K562 (cell line): Measurements from ENCODE around the gene MGA. TPM values are rescaled to one million over a fixed set of nuclear protein-coding genes. Genes with fewer than 3 reads are reported as not detected.
A peak's percentile ranks its signal among the peaks of the same experiment; 100 is the strongest.

Experiments used
- MAZ ChIP-seq, 2 experiments: fragments of 450-650 bp in 1 of 2; sonication (generic) in 1 of 2; formaldehyde crosslinking; IDR thresholded peaks in 1 of 2; conservative IDR thresholded peaks in 1 of 2; 2 replicates each; pipeline versions ENCODE4 v1.4.0 to v1.5.0; 2020; ENCODE audit warnings: mild to moderate bottlenecking in 1 of 2, missing genetic modification reagents in 1 of 2
- MCM5 ChIP-seq: fragments of 450-650 bp; IDR thresholded peaks from 2 replicates; pipeline ENCODE4 v1.6.1; 2016; ENCODE audit warnings: low read depth
- POLR2G ChIP-seq: fragments of 200-400 bp; formaldehyde crosslinking; IDR thresholded peaks from 2 replicates; pipeline ENCODE4 v1.6.1; 2017; ENCODE audit warnings: low read depth, mild to moderate bottlenecking, antibody characterized with exemption, low read length, moderate library complexity
- RAD21 ChIP-seq, 2 experiments: fragments of 250-450 bp in 1 of 2; fragments of 450-650 bp in 1 of 2; sonication (Bioruptor Pico) in 1 of 2; formaldehyde crosslinking in 1 of 2; IDR thresholded peaks in 1 of 2; conservative IDR thresholded peaks in 1 of 2; 2 replicates each; pipeline versions ENCODE4 v1.4.0 to v1.8.0; 2020 to 2022; ENCODE audit warnings: mild to moderate bottlenecking in 2 of 2, moderate library complexity in 1 of 2
- RB1 ChIP-seq: fragments of 450-650 bp; IDR thresholded peaks from 2 replicates; pipeline ENCODE4 v1.6.1; 2017; ENCODE audit warnings: low read depth, mild to moderate bottlenecking
- ZNF175 ChIP-seq: fragments of 200-800 bp; sonication (Bioruptor generic); IDR thresholded peaks from 2 replicates; pipeline ENCODE4 v1.6.1; 2016; ENCODE audit warnings: low read depth, mild to moderate bottlenecking, missing genetic modification characterization, missing compliant biosample characterization
- ZNF253 ChIP-seq: fragments of 250-450 bp; sonication (Bioruptor Pico); conservative IDR thresholded peaks from 2 replicates; pipeline ENCODE4 v1.6.1; 2021; ENCODE audit warnings: mild to moderate bottlenecking
- ZNF436 ChIP-seq: fragments of 250-450, 450-650 bp; sonication (Bioruptor Pico); formaldehyde crosslinking; IDR thresholded peaks from 2 replicates; pipeline ENCODE4 v1.7.0; 2020; ENCODE audit warnings: mild to moderate bottlenecking
- ZNF785 ChIP-seq: fragments of 250-450 bp; sonication (Bioruptor Pico); IDR thresholded peaks from 2 replicates; pipeline ENCODE4 v1.4.0; 2020; ENCODE audit warnings: mild to moderate bottlenecking
- polyA plus RNA-seq, 8 experiments: library from polyadenylated mRNA; depleted of rRNA in 4 of 8; stranded (reverse) in 5 of 8; unstranded in 3 of 8; fragments of >200 nt; fragmentation: Nextera tagmentation in 2 of 8; fragmentation: Illumina TruSeq in 1 of 8; extraction: Ambion mirVana in 2 of 8; extraction: Trizol in 1 of 8; gene quantifications; 2 replicates each; pipeline versions ENCODE4 v1.2.1 to v1.2.3, GENCODE V29; 2011 to 2014; ENCODE audit warnings: inconsistent platforms in 1 of 8, missing spikeins in 1 of 8
- total RNA-seq, 7 experiments: library from RNA; depleted of rRNA in 6 of 7; stranded (reverse); fragments of >200 nt in 6 of 7; fragmentation: Illumina TruSeq in 2 of 7; extraction: Trizol in 2 of 7; gene quantifications; 2 replicates each; pipeline versions ENCODE4 v1.2.1 to v1.2.3, GENCODE V29; 2011 to 2021; ENCODE audit warnings: low replicate concordance in 1 of 7
- TF ChIP-seq, protein P1 (sequence below), 2 experiments: fragments of 450-650 bp; formaldehyde crosslinking in 1 of 2; IDR thresholded peaks; 2 replicates each; pipeline versions ENCODE4 v1.4.0 to v1.6.1; 2014 to 2020; ENCODE audit warnings: mild to moderate bottlenecking in 2 of 2, borderline replicate concordance in 1 of 2, low read depth in 1 of 2
- TF ChIP-seq, protein P2 (sequence below): IDR thresholded peaks from 2 replicates; pipeline ENCODE4 v1.6.1; 2014; ENCODE audit warnings: antibody characterized with exemption
- TF ChIP-seq, protein P3 (sequence below): sonication (generic); formaldehyde crosslinking; IDR thresholded peaks from 2 replicates; pipeline ENCODE4 v1.8.0; 2022; ENCODE audit warnings: mild to moderate bottlenecking, low read depth, missing genetic modification reagents
- TF ChIP-seq, protein P4 (sequence below): fragments of 250-450 bp; sonication (Bioruptor Pico); IDR thresholded peaks from 2 replicates; pipeline ENCODE4 v1.8.0; 2021; ENCODE audit warnings: moderate library complexity, mild to moderate bottlenecking, inconsistent platforms

The MGA gene
- total and polyA plus RNA-seq, 9 of the 15 experiments (the other 6 are each of a cell fraction or from before 2014, with no cell fraction given), result 4.7 to 56.1 (median 21.1) TPM

DNA sequence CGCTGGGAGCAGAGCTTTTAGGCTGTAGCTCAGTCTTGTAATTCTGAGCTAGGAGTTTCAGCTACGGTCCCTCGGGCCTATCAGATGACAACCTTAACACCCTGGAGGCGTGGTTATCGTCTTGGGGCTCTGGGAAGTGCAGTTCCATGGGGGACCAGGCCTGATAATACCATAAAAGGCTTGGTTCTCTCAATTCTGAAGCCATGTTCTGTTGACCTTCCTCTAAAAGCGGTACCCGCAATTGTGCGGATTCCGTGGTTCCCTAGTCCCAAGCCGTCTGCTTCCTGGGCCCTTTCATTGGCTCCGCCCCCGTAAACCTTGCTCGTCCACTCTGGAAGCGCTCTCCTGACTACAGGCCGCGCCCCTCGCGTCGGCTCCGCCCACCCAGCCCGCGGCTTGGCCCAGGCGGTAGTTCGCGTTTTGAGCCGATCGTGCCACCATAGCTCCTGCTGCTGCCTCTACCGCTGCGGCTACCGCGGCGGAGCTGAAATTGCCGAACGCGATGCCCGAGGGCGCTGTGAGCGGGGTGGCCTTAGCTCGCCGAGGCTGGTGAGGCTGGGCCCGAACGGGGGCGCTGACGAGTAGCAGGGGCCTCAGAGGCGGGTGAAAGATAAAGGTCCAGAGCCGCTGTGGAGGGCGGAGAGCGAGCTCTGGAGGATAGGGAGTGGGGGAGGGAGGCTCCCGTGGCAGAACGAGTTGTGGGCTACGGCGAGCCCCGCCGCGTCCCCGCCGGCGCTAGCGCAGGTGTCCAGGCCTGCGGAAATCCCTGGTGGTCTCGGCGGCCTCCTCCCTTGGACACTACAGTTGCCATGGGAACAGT is 114.1 kb downstream of the MGA start, which contains the start of gene MAPKBP1 (continued):
- TF ChIP-seq, protein P1, sequence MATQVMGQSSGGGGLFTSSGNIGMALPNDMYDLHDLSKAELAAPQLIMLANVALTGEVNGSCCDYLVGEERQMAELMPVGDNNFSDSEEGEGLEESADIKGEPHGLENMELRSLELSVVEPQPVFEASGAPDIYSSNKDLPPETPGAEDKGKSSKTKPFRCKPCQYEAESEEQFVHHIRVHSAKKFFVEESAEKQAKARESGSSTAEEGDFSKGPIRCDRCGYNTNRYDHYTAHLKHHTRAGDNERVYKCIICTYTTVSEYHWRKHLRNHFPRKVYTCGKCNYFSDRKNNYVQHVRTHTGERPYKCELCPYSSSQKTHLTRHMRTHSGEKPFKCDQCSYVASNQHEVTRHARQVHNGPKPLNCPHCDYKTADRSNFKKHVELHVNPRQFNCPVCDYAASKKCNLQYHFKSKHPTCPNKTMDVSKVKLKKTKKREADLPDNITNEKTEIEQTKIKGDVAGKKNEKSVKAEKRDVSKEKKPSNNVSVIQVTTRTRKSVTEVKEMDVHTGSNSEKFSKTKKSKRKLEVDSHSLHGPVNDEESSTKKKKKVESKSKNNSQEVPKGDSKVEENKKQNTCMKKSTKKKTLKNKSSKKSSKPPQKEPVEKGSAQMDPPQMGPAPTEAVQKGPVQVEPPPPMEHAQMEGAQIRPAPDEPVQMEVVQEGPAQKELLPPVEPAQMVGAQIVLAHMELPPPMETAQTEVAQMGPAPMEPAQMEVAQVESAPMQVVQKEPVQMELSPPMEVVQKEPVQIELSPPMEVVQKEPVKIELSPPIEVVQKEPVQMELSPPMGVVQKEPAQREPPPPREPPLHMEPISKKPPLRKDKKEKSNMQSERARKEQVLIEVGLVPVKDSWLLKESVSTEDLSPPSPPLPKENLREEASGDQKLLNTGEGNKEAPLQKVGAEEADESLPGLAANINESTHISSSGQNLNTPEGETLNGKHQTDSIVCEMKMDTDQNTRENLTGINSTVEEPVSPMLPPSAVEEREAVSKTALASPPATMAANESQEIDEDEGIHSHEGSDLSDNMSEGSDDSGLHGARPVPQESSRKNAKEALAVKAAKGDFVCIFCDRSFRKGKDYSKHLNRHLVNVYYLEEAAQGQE (IDR thresholded peaks at IDR 0.05; ENCODE audit: borderline replicate concordance), result peak; percentile 76
- TF ChIP-seq, protein P1 (CRISPR knock-in tag; IDR thresholded peaks at IDR 0.05; ENCODE audit: low read depth), result no peak
- no peak for TF ChIP-seq ZNF785
- peak; percentile 60 to 78; a peak in 3 of 4 replicates for TF ChIP-seq RAD21 (CRISPR knock-in tag; conservative IDR thresholded peaks at IDR 0.05 in 1 of 2, IDR thresholded peaks at IDR 0.05 in 1 of 2)
- peak; percentile 96 for TF ChIP-seq RB1
- TF ChIP-seq, protein P2, sequence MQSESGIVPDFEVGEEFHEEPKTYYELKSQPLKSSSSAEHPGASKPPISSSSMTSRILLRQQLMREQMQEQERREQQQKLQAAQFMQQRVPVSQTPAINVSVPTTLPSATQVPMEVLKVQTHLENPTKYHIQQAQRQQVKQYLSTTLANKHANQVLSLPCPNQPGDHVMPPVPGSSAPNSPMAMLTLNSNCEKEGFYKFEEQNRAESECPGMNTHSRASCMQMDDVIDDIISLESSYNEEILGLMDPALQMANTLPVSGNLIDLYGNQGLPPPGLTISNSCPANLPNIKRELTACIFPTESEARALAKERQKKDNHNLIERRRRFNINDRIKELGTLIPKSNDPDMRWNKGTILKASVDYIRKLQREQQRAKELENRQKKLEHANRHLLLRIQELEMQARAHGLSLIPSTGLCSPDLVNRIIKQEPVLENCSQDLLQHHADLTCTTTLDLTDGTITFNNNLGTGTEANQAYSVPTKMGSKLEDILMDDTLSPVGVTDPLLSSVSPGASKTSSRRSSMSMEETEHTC, result no peak
- TF ChIP-seq ZNF175, result 0 out of 2 replicates have a peak, but pooled peaks have one; percentile 37
- TF ChIP-seq ZNF253 (CRISPR knock-in tag), result no peak
- peak; percentile 93 for TF ChIP-seq POLR2G
- TF ChIP-seq, protein P3, sequence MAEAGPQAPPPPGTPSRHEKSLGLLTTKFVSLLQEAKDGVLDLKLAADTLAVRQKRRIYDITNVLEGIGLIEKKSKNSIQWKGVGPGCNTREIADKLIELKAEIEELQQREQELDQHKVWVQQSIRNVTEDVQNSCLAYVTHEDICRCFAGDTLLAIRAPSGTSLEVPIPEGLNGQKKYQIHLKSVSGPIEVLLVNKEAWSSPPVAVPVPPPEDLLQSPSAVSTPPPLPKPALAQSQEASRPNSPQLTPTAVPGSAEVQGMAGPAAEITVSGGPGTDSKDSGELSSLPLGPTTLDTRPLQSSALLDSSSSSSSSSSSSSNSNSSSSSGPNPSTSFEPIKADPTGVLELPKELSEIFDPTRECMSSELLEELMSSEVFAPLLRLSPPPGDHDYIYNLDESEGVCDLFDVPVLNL (CRISPR knock-in tag), result no peak
- TF ChIP-seq, protein P4, sequence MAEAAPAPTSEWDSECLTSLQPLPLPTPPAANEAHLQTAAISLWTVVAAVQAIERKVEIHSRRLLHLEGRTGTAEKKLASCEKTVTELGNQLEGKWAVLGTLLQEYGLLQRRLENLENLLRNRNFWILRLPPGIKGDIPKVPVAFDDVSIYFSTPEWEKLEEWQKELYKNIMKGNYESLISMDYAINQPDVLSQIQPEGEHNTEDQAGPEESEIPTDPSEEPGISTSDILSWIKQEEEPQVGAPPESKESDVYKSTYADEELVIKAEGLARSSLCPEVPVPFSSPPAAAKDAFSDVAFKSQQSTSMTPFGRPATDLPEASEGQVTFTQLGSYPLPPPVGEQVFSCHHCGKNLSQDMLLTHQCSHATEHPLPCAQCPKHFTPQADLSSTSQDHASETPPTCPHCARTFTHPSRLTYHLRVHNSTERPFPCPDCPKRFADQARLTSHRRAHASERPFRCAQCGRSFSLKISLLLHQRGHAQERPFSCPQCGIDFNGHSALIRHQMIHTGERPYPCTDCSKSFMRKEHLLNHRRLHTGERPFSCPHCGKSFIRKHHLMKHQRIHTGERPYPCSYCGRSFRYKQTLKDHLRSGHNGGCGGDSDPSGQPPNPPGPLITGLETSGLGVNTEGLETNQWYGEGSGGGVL (CRISPR knock-in tag), result no peak
- no peak for TF ChIP-seq ZNF436 (CRISPR knock-in tag)
- TF ChIP-seq MCM5, result no peak
- TF ChIP-seq MAZ (CRISPR knock-in tag; conservative IDR thresholded peaks at IDR 0.05 in 1 of 2, IDR thresholded peaks at IDR 0.05 in 1 of 2), result peak; percentile 49 to 93; a peak in 2 of 4 replicates
